Measurements from ENCODE around the gene UGT1A4. TPM values are rescaled to one million over a fixed set of nuclear protein-coding genes. Genes with fewer than 3 reads are reported as not detected.

UGT1A4 gene
- total RNA-seq, 3 donors from 2014 or later (not counting 1 experiment from before 2014, with no cell fraction given): not detected

- no peak for TF ChIP-seq CTCF (IDR thresholded peaks at IDR 0.05)
Measured at GRCh38 chr2:233756429-233757081, 38.0 kb downstream of the UGT1A4 start.

GRCh38 chr2:233758141-233758540 lies 39.6 kb downstream of the UGT1A4 start:
- H3K4me3 Mint-ChIP-seq: no peak overlapping the region
- TF ChIP-seq CTCF (IDR thresholded peaks at IDR 0.05): no peak
- H3K27me3 ChIP-seq (ENCODE audit: control insufficient read depth, insufficient read depth, low read length): no peaks in the 10 kb centered on the region
- ATAC-seq (no peak), DNase-seq (no peak)
- H3K4me3 ChIP-seq (ENCODE audit: low read length): no peak overlapping the region
- no peaks in the 10 kb centered on the region for H3K9me3 ChIP-seq (ENCODE audit: control insufficient read depth, insufficient read depth, low read length)
- peaks cover 8 to 14% of the 10 kb centered on the region in 2 donors for H3K27me3 Mint-ChIP-seq (ENCODE audit: low read depth in 2 of 2)
- no peak overlapping the region for H3K27ac Mint-ChIP-seq
- no peaks in the 10 kb centered on the region for H3K4me1 Mint-ChIP-seq
- H3K4me1 ChIP-seq (ENCODE audit: control insufficient read depth, insufficient read depth, low read length): no peaks in the 10 kb centered on the region
- no peak overlapping the region for H3K27ac ChIP-seq (ENCODE audit: low read length)
- H3K9me3 Mint-ChIP-seq: no peaks in the 10 kb centered on the region
- intact Hi-C loops (cut with micrococcal nuclease): no loop called here
- H3K36me3 ChIP-seq (ENCODE audit: control insufficient read depth, insufficient read depth, low read length): no peaks in the 10 kb centered on the region
- no peaks in the 10 kb centered on the region for H3K36me3 Mint-ChIP-seq

More at GRCh38 chr2:233756429-233757081, 38.0 kb downstream of the UGT1A4 start:
- Mint-ChIP-seq H3K9me3 (no peaks in the 10 kb centered on the region), H3K4me3 (no peak overlapping the region), H3K36me3 (no peaks in the 10 kb centered on the region), H3K27ac (no peak overlapping the region), H3K27me3 (ENCODE audit: low read depth in 2 of 2) (peaks cover 14 to 17% of the 10 kb centered on the region in 2 donors), H3K4me1 (no peaks in the 10 kb centered on the region)
- intact Hi-C loops (cut with micrococcal nuclease): no loop called here
- Histone ChIP-seq H3K4me1 (ENCODE audit: control insufficient read depth, insufficient read depth, low read length) (no peaks in the 10 kb centered on the region), H3K9me3 (ENCODE audit: control insufficient read depth, insufficient read depth, low read length) (no peaks in the 10 kb centered on the region), H3K4me3 (ENCODE audit: low read length) (no peak overlapping the region), H3K27ac (ENCODE audit: low read length) (no peak overlapping the region), H3K36me3 (ENCODE audit: control insufficient read depth, insufficient read depth, low read length) (no peaks in the 10 kb centered on the region), H3K27me3 (ENCODE audit: control insufficient read depth, insufficient read depth, low read length) (no peaks in the 10 kb centered on the region)
- WGBS (ENCODE audit: insufficient coverage): 71% methylated on average over 2 of the region's 7 CpGs
- ATAC-seq (no peak), DNase-seq (no peak)

DNA sequence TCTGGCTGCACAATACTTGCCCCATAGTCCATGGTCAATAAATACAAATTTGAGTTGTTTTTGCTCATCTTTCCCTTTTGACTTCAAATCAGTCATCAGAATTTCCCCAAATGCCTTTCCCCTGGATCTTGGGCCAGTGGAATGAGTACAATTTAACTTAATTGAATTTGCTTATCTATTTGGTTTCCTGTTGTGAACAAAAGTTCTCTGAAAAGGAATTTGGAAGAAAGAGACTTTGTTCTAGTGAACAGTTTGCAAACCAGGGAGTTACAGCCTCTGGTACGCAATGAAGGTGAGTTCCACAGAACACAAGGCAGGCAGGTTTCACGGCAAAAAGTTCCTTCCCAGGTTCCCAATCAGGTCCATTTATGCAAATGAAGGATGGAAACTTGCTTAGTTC lies 40.3 kb downstream of the UGT1A4 start:
- Mint-ChIP-seq H3K36me3 (no peaks in the 10 kb centered on the region), H3K4me3 (no peak overlapping the region), H3K9me3 (no peaks in the 10 kb centered on the region), H3K4me1 (no peaks in the 10 kb centered on the region), H3K27me3 (ENCODE audit: low read depth in 2 of 2) (peaks cover 10 to 14% of the 10 kb centered on the region in 2 donors), H3K27ac (no peak overlapping the region)
- Histone ChIP-seq H3K27me3 (ENCODE audit: control insufficient read depth, insufficient read depth, low read length) (no peaks in the 10 kb centered on the region), H3K9me3 (ENCODE audit: control insufficient read depth, insufficient read depth, low read length) (no peaks in the 10 kb centered on the region), H3K36me3 (ENCODE audit: control insufficient read depth, insufficient read depth, low read length) (no peaks in the 10 kb centered on the region), H3K4me3 (ENCODE audit: low read length) (no peak overlapping the region), H3K27ac (ENCODE audit: low read length) (no peak overlapping the region), H3K4me1 (ENCODE audit: control insufficient read depth, insufficient read depth, low read length) (no peaks in the 10 kb centered on the region)
- DNase-seq (no peak), ATAC-seq (no peak)
- TF ChIP-seq CTCF (IDR thresholded peaks at IDR 0.05): no peak
- intact Hi-C loops (cut with micrococcal nuclease): no loop called here
- 90% methylated on average over 2 of the region's 2 CpGs for WGBS (ENCODE audit: insufficient coverage)

- Mint-ChIP-seq H3K27ac (no peak within 1 kb of the TSS), H3K36me3 (no peaks in the 10 kb centered on the region), H3K4me1 (no peaks in the 10 kb centered on the region), H3K27me3 (ENCODE audit: low read depth in 2 of 2) (peaks cover 16 to 18% of the 10 kb centered on the region in 2 donors), H3K9me3 (no peaks in the 10 kb centered on the region), H3K4me3 (no peak within 1 kb of the TSS)
- intact Hi-C loops (cut with micrococcal nuclease): no loop called here
- H3K27me3 ChIP-seq (ENCODE audit: control insufficient read depth, insufficient read depth, low read length): no peaks in the 10 kb centered on the region
- ATAC-seq (no peak), DNase-seq (no peak)
- 90% methylated on average over 4 of the region's 6 CpGs for WGBS (ENCODE audit: insufficient coverage)
- no peaks in the 10 kb centered on the region for H3K4me1 ChIP-seq (ENCODE audit: control insufficient read depth, insufficient read depth, low read length)
- no peak within 1 kb of the TSS for H3K4me3 ChIP-seq (ENCODE audit: low read length)
- H3K36me3 ChIP-seq (ENCODE audit: control insufficient read depth, insufficient read depth, low read length): no peaks in the 10 kb centered on the region
- no peaks in the 10 kb centered on the region for H3K9me3 ChIP-seq (ENCODE audit: control insufficient read depth, insufficient read depth, low read length)
- no peak within 1 kb of the TSS for H3K27ac ChIP-seq (ENCODE audit: low read length)
- no peak for TF ChIP-seq CTCF (IDR thresholded peaks at IDR 0.05)
Measured at GRCh38 chr2:233760043-233760442, 41.5 kb downstream of the UGT1A4 start, which contains the start of gene UGT1A1. Gene UGT1A1, plus strand, starts transcription at chr2:233760270. Its CDS starts 18 bp downstream, at chr2:233760288.

All from natural killer cell (primary cell).